WTC11 (cell line): ENCODE data around the gene POC1A. TPM values are rescaled to one million over a fixed set of nuclear protein-coding genes. Genes with fewer than 3 reads are reported as not detected.
A peak's percentile ranks its signal among the peaks of the same experiment; 100 is the strongest.

Experiments used
- ATAC-seq: fragments of 200-7000 bp; cut with Tn5 transposase; 2 replicates; pipeline ENCODE4 v1.10.0; 2021; ENCODE audit warnings: mild to moderate bottlenecking, moderate library complexity
- CTCF ChIA-PET: fragments of 300-600 bp; sonication (Branson Sonifier 250); formaldehyde crosslinking; loops from one replicate; lab custom pipeline; 2021; ENCODE audit warnings: antibody characterized with exemption; lab: Charles Lee
- POLR2A ChIA-PET: fragments of 350-600 bp; sonication (Branson Sonifier 250); formaldehyde crosslinking; loops from one replicate; lab custom pipeline; 2021; ENCODE audit warnings: antibody characterized with exemption; lab: Charles Lee
- DNase-seq: peaks from one replicate; pipeline ENCODE4 v3.0.0; 2021; ENCODE audit warnings: low spot score
- H3K27ac Mint-ChIP-seq: 2 replicates; pipeline ENCODE4 v1.8.0; 2021; ENCODE audit warnings: mixed read lengths
- H3K27me3 Mint-ChIP-seq: 2 replicates; pipeline ENCODE4 v1.8.0; 2021; ENCODE audit warnings: low read depth, mild to moderate bottlenecking, moderate library complexity, mixed read lengths
- H3K36me3 Mint-ChIP-seq: 2 replicates; pipeline ENCODE4 v1.8.0; 2021; ENCODE audit warnings: mixed read lengths
- H3K4me1 Mint-ChIP-seq: 2 replicates; pipeline ENCODE4 v1.8.0; 2022; ENCODE audit warnings: mixed read lengths
- H3K4me3 Mint-ChIP-seq: 2 replicates; pipeline ENCODE4 v1.8.0; 2021; ENCODE audit warnings: mild to moderate bottlenecking, moderate library complexity, mixed read lengths
- H3K9me3 Mint-ChIP-seq: 2 replicates; pipeline ENCODE4 v1.8.0; 2021; ENCODE audit warnings: mixed read lengths
- AFF4 ChIP-seq: sonication (generic); formaldehyde crosslinking; IDR thresholded peaks from 2 replicates; pipeline ENCODE4 v1.8.1; 2023; ENCODE audit warnings: mild to moderate bottlenecking, missing genetic modification reagents, borderline replicate concordance
- CREM ChIP-seq: sonication (generic); formaldehyde crosslinking; IDR thresholded peaks from 2 replicates; pipeline ENCODE4 v1.8.1; 2022; ENCODE audit warnings: mild to moderate bottlenecking, missing genetic modification reagents, moderate library complexity
- CTCF ChIP-seq: fragments of 200-600 bp; IDR thresholded peaks from 2 replicates; pipeline ENCODE4 v1.8.0; 2022; ENCODE audit warnings: antibody characterized with exemption
- E2F4 ChIP-seq: sonication (generic); formaldehyde crosslinking; IDR thresholded peaks from 2 replicates; pipeline ENCODE4 v1.8.1; 2022; ENCODE audit warnings: low read depth, mild to moderate bottlenecking, moderate library complexity, missing genetic modification reagents, borderline replicate concordance
- ETV6 ChIP-seq: sonication (generic); formaldehyde crosslinking; IDR thresholded peaks from 2 replicates; pipeline ENCODE4 v1.8.1; 2022; ENCODE audit warnings: mild to moderate bottlenecking, missing genetic modification reagents
- FOXK1 ChIP-seq: sonication (generic); formaldehyde crosslinking; IDR thresholded peaks from 2 replicates; pipeline ENCODE4 v1.8.0; 2022; ENCODE audit warnings: mild to moderate bottlenecking, moderate library complexity, missing genetic modification reagents
- FOXP1 ChIP-seq: sonication (generic); formaldehyde crosslinking; IDR thresholded peaks from 2 replicates; pipeline ENCODE4 v1.8.0; 2022; ENCODE audit warnings: missing genetic modification reagents, mild to moderate bottlenecking, moderate library complexity, borderline replicate concordance
- HMGA2 ChIP-seq: fragments of 250-450 bp; sonication (Bioruptor Pico); IDR thresholded peaks from 2 replicates; pipeline ENCODE4 v1.4.0; 2021; ENCODE audit warnings: mild to moderate bottlenecking, moderate library complexity
- HMGXB4 ChIP-seq: sonication (generic); formaldehyde crosslinking; IDR thresholded peaks from 2 replicates; pipeline ENCODE4 v1.8.1; 2023; ENCODE audit warnings: mild to moderate bottlenecking, moderate library complexity, missing genetic modification reagents
- JAZF1 ChIP-seq: fragments of 250-450 bp; sonication (Bioruptor Pico); IDR thresholded peaks from 2 replicates; pipeline ENCODE4 v1.9.0; 2021; ENCODE audit warnings: moderate library complexity, mild to moderate bottlenecking, inconsistent platforms
- MAX ChIP-seq: sonication (generic); formaldehyde crosslinking; IDR thresholded peaks from 2 replicates; pipeline ENCODE4 v1.8.0; 2022; ENCODE audit warnings: mild to moderate bottlenecking, missing genetic modification reagents
- MLX ChIP-seq: sonication (generic); formaldehyde crosslinking; IDR thresholded peaks from 2 replicates; pipeline ENCODE4 v1.8.1; 2023; ENCODE audit warnings: mild to moderate bottlenecking, missing genetic modification reagents, moderate library complexity
- NR3C1 ChIP-seq: sonication (generic); formaldehyde crosslinking; conservative IDR thresholded peaks from 2 replicates; pipeline ENCODE4 v1.8.1; 2023; ENCODE audit warnings: low read depth, mild to moderate bottlenecking, missing genetic modification reagents
- PRRX2 ChIP-seq: fragments of 250-450 bp; sonication (Bioruptor Pico); IDR thresholded peaks from 2 replicates; pipeline ENCODE4 v1.8.0; 2021; ENCODE audit warnings: mild to moderate bottlenecking
- USF1 ChIP-seq: sonication (generic); formaldehyde crosslinking; IDR thresholded peaks from 2 replicates; pipeline ENCODE4 v1.8.0; 2022; ENCODE audit warnings: mild to moderate bottlenecking, missing genetic modification reagents
- ZNF317 ChIP-seq: sonication (generic); formaldehyde crosslinking; IDR thresholded peaks from 2 replicates; pipeline ENCODE4 v1.8.1; 2023; ENCODE audit warnings: low read depth, mild to moderate bottlenecking, moderate library complexity, missing genetic modification reagents, borderline replicate concordance
- ZNF512 ChIP-seq: sonication (generic); formaldehyde crosslinking; IDR thresholded peaks from 2 replicates; pipeline ENCODE4 v1.8.1; 2022; ENCODE audit warnings: missing genetic modification reagents, borderline replicate concordance
- total RNA-seq: library from RNA; stranded (reverse); gene quantifications from 3 replicates; pipeline ENCODE4 v1.2.3, GENCODE V29; 2021

The POC1A gene
- total RNA-seq, 1 experiment from 2014 or later, result 31.3 TPM

GRCh38 chr3:52057812-52058495 lies 96.3 kb downstream of the POC1A start:
- TF ChIP-seq AFF4 (CRISPR knock-in tag) (no peak), CREM (CRISPR knock-in tag) (peak; percentile 17; the same call in 1 of the 2 replicates), CTCF (no peak), ETV6 (0 out of 2 replicates have a peak, but pooled peaks have one; percentile 67), NR3C1 (no peak), MLX (CRISPR knock-in tag) (no peak), JAZF1 (CRISPR knock-in tag) (no peak), HMGXB4 (peak; percentile 57; the same call in 1 of the 2 replicates), HMGA2 (CRISPR knock-in tag) (no peak)
- TF ChIP-seq, all 79 proteins: peak for 3
- H3K27ac Mint-ChIP-seq, result peak overlapping the region; percentile 74
- peaks cover 24% of the 10 kb centered on the region for H3K4me1 Mint-ChIP-seq
- peak overlapping the region; percentile 59 for H3K4me3 Mint-ChIP-seq
- H3K27me3 Mint-ChIP-seq, result peaks cover 21% of the 10 kb centered on the region
- no peaks in the 10 kb centered on the region for H3K9me3 Mint-ChIP-seq
- CTCF ChIA-PET, result interaction anchor here (1.0 to 8.3 kb wide), 28 partner anchors 10 to 331 kb away, joined by 3 to 382 read pairs (median 6); partner anchors contain the start of genes ABHD14B, ACY1, POC1A and RRP9
- POLR2A ChIA-PET, result interaction anchor here (0.8 to 2.3 kb wide), 7 partner anchors 8 to 96 kb away, joined by 3 to 10 read pairs (median 4); partner anchors contain the start of gene POC1A
- DNase-seq (no peak), ATAC-seq (peak; percentile 1; the same call in 1 of the 2 replicates)
- peaks cover 5% of the 10 kb centered on the region; the same call in 1 of the 2 replicates for H3K36me3 Mint-ChIP-seq

GRCh38 chr3:52056968-52057811 lies 97.0 kb downstream of the POC1A start:
- Mint-ChIP-seq H3K27me3 (peaks cover 21% of the 10 kb centered on the region), H3K27ac (peak overlapping the region; percentile 94), H3K4me1 (peaks cover 30% of the 10 kb centered on the region), H3K4me3 (peak overlapping the region; percentile 83), H3K36me3 (peaks cover 6% of the 10 kb centered on the region; the same call in 1 of the 2 replicates), H3K9me3 (no peaks in the 10 kb centered on the region)
- ChIA-PET CTCF (interaction anchor here (0.8 to 8.3 kb wide), 30 partner anchors 9 to 332 kb away, joined by 3 to 382 read pairs (median 6); partner anchors contain the start of genes ABHD14B, ACY1, POC1A and RRP9), POLR2A (interaction anchor here (0.7 to 2.3 kb wide), 11 partner anchors 9 to 306 kb away, joined by 3 to 10 read pairs (median 4); partner anchors contain the start of gene POC1A)
- ATAC-seq, result peak; percentile 77
- DNase-seq, result peak; percentile 99
- TF ChIP-seq USF1 (CRISPR knock-in tag), result peak; percentile 94
- TF ChIP-seq FOXK1, result peak; percentile 53; the same call in 1 of the 2 replicates
- TF ChIP-seq ZNF317 (CRISPR knock-in tag), result no peak
- TF ChIP-seq E2F4, result no peak
- TF ChIP-seq FOXP1 (CRISPR knock-in tag), result 0 out of 2 replicates have a peak, but pooled peaks have one; percentile 12
- TF ChIP-seq PRRX2, result no peak
- no peak for TF ChIP-seq ZNF512 (CRISPR knock-in tag)
- TF ChIP-seq MAX, result peak; percentile 50
